PC-3 (cell line): ENCODE results near the gene SIL1. TPM values are rescaled to one million over a fixed set of nuclear protein-coding genes. Genes with fewer than 3 reads are reported as not detected.

ENCODE experiments used
- ATAC-seq: fragments of 200-7000 bp; cut with Tn5 transposase; 2 replicates; pipeline ENCODE4 v1.9.1; 2020; ENCODE audit warnings: mild to moderate bottlenecking, moderate library complexity
- BruUV-seq: library from RNA; stranded (reverse); fragments of 400-500 nt; replicated peaks from 2 replicates; lab custom pipeline; 2021; lab: Mats Ljungman, UMichigan
- CTCF ChIA-PET: fragments of 300-600 bp; sonication (Branson Sonifier 250); formaldehyde crosslinking; loops from one replicate; lab custom pipeline; 2022; ENCODE audit warnings: antibody characterized with exemption; lab: Charles Lee
- POLR2A ChIA-PET: fragments of 300-600 bp; sonication (Branson Sonifier 250); formaldehyde crosslinking; loops from one replicate; lab custom pipeline; 2022; ENCODE audit warnings: antibody characterized with exemption; ENCODE audit not compliant: unreplicated experiment; lab: Charles Lee
- DNase-seq: peaks from one replicate; pipeline ENCODE4 v3.0.0-alpha.2; 2015
- H2AFZ ChIP-seq: fragments of 300-600 bp; sonication (generic); 2 replicates; pipeline ENCODE4 v1.6.0; 2016; ENCODE audit warnings: antibody characterized with exemption, low read length
- H3F3A ChIP-seq: fragments of 300-600 bp; sonication (generic); one replicate; pipeline ENCODE4 v1.6.0; 2017; ENCODE audit warnings: antibody characterized with exemption, low read length, control low read depth, mild to moderate bottlenecking; ENCODE audit not compliant: unreplicated experiment
- H3K27ac ChIP-seq: fragments of 300-600 bp; sonication (generic); 2 replicates; pipeline ENCODE4 v1.5.1; 2016; ENCODE audit warnings: mild to moderate bottlenecking, low read length
- H3K27me3 ChIP-seq: fragments of 300-600 bp; sonication (generic); 2 replicates; pipeline ENCODE4 v1.6.1; 2016; ENCODE audit warnings: low read length, mixed read lengths
- H3K36me3 ChIP-seq: fragments of 300-600 bp; sonication (generic); 2 replicates; pipeline ENCODE4 v1.6.1; 2016; ENCODE audit warnings: low read depth, mixed run types, low read length, mixed read lengths
- H3K4me1 ChIP-seq: fragments of 300-600 bp; sonication (generic); 2 replicates; pipeline ENCODE4 v1.5.1; 2016; ENCODE audit warnings: low read length; ENCODE audit not compliant: insufficient read depth
- H3K4me2 ChIP-seq: fragments of 300-600 bp; sonication (generic); 2 replicates; pipeline ENCODE4 v1.6.0; 2016; ENCODE audit warnings: low read length
- H3K4me3 ChIP-seq: fragments of 300-600 bp; sonication (generic); 2 replicates; pipeline ENCODE4 v1.5.1; 2016; ENCODE audit warnings: mild to moderate bottlenecking, low read length, mixed read lengths
- H3K79me2 ChIP-seq: fragments of 300-600 bp; sonication (generic); 2 replicates; pipeline ENCODE4 v1.6.1; 2017; ENCODE audit warnings: low read length, mixed read lengths
- H3K9ac ChIP-seq: fragments of 300-600 bp; sonication (generic); 2 replicates; pipeline ENCODE4 v1.6.0; 2016; ENCODE audit warnings: mild to moderate bottlenecking, low read length
- H3K9me2 ChIP-seq: fragments of 300-600 bp; sonication (generic); replicated peaks from 2 replicates; pipeline ENCODE4 v1.6.1; 2016; ENCODE audit warnings: mixed run types, low read length, mixed read lengths
- H3K9me3 ChIP-seq: fragments of 300-600 bp; sonication (generic); 2 replicates; pipeline ENCODE4 v1.6.1; 2016; ENCODE audit warnings: low read length, mixed read lengths
- H4K20me1 ChIP-seq: fragments of 300-600 bp; sonication (generic); 2 replicates; pipeline ENCODE4 v1.6.1; 2016; ENCODE audit warnings: low read length, mixed read lengths
- CTCF ChIP-seq: fragments of 300-600 bp; sonication (generic); conservative IDR thresholded peaks from 2 replicates; pipeline ENCODE4 v1.5.1; 2017; ENCODE audit warnings: antibody characterized with exemption, low read depth, mild to moderate bottlenecking, low read length
- EZH2 ChIP-seq: fragments of 300-600 bp; sonication (generic); IDR thresholded peaks from one replicate; pipeline ENCODE4 v1.6.1; 2017; ENCODE audit warnings: antibody characterized with exemption, mild to moderate bottlenecking, low read length; ENCODE audit not compliant: unreplicated experiment
- EZH2phosphoT487 ChIP-seq: fragments of 300-600 bp; sonication (generic); IDR thresholded peaks from 2 replicates; pipeline ENCODE4 v1.6.1; 2018; ENCODE audit warnings: mild to moderate bottlenecking, antibody characterized with exemption, low read length, borderline replicate concordance
- intact Hi-C: fragments of 100-400 bp; cut with micrococcal nuclease; formaldehyde crosslinking; loops from 2 replicates; pipeline ENCODE4 v1.9.0; 2023
- total RNA-seq: library from RNA; depleted of rRNA; stranded (reverse); fragments of >200 nt; gene quantifications from 2 replicates; pipeline ENCODE4 v1.2.3, GENCODE V29; 2014

SIL1 gene
- total RNA-seq, 1 experiment from 2014 or later: 7.9 TPM

- Histone ChIP-seq H4K20me1 (no peaks in the 10 kb centered on the region), H3K27me3 (no peaks in the 10 kb centered on the region), H3K4me2 (no peak overlapping the region), H3F3A (no peaks in the 10 kb centered on the region), H3K9ac (no peak overlapping the region), H3K36me3 (no peaks in the 10 kb centered on the region), H3K9me3 (no peaks in the 10 kb centered on the region), H3K27ac (no peak overlapping the region), H3K4me1 (no peaks in the 10 kb centered on the region), H3K9me2 (no peaks in the 10 kb centered on the region), H3K4me3 (no peak overlapping the region), H3K79me2 (no peaks in the 10 kb centered on the region), H2AFZ (no peak overlapping the region)
- ChIA-PET CTCF (no interaction called here), POLR2A (no interaction called here)
- ATAC-seq: no peak
- intact Hi-C loops: no loop called here
- BruUV-seq: no TSS peak
- DNase-seq: no peak
- TF ChIP-seq EZH2phosphoT487: no peak
- TF ChIP-seq CTCF: no peak
- no peak for TF ChIP-seq EZH2
These were observed 246.8 kb downstream of the SIL1 start for GRCh38 chr5:138951091-138951985.

GRCh38 chr5:138950421-138951031 is 247.6 kb downstream of the SIL1 start:
- TF ChIP-seq CTCF (no peak), EZH2phosphoT487 (no peak), EZH2 (no peak)
- Histone ChIP-seq H3K9me2 (no peaks in the 10 kb centered on the region), H3K27me3 (no peaks in the 10 kb centered on the region), H3K27ac (no peak overlapping the region), H3K4me2 (no peak overlapping the region), H2AFZ (no peak overlapping the region), H4K20me1 (no peaks in the 10 kb centered on the region), H3K9ac (no peak overlapping the region), H3F3A (no peaks in the 10 kb centered on the region), H3K36me3 (no peaks in the 10 kb centered on the region), H3K4me1 (no peaks in the 10 kb centered on the region), H3K79me2 (no peaks in the 10 kb centered on the region), H3K4me3 (no peak overlapping the region), H3K9me3 (no peaks in the 10 kb centered on the region)
- POLR2A ChIA-PET: no interaction called here
- DNase-seq (no peak), ATAC-seq (no peak)
- CTCF ChIA-PET: no interaction called here
- BruUV-seq: no TSS peak
- intact Hi-C loops: no loop called here

GRCh38 chr5:138949988-138950387 is 248.2 kb downstream of the SIL1 start:
- H3K4me2 ChIP-seq: no peak overlapping the region
- no TSS peak for BruUV-seq
- no peak for TF ChIP-seq CTCF
- no peak for TF ChIP-seq EZH2phosphoT487
- TF ChIP-seq EZH2: no peak
- DNase-seq: no peak
- CTCF ChIA-PET: no interaction called here
- no peaks in the 10 kb centered on the region for H4K20me1 ChIP-seq
- no peak overlapping the region for H3K9ac ChIP-seq
- H3K27me3 ChIP-seq: no peaks in the 10 kb centered on the region
- ATAC-seq: no peak
- no peaks in the 10 kb centered on the region for H3K79me2 ChIP-seq
- no peak overlapping the region for H3K4me3 ChIP-seq
- no peaks in the 10 kb centered on the region for H3K36me3 ChIP-seq
- POLR2A ChIA-PET: no interaction called here
- H3F3A ChIP-seq: no peaks in the 10 kb centered on the region
- no peak overlapping the region for H2AFZ ChIP-seq
- intact Hi-C loops: no loop called here
- H3K27ac ChIP-seq: no peak overlapping the region
- no peaks in the 10 kb centered on the region for H3K9me2 ChIP-seq
- H3K9me3 ChIP-seq: no peaks in the 10 kb centered on the region
- H3K4me1 ChIP-seq: no peaks in the 10 kb centered on the region
